ENCODE data around the gene KIF5C.

KIF5C gene

GRCh38 chr2:148888003-148888501 is 13.0 kb downstream of the KIF5C start:
- DNase-seq = no peak

DNA sequence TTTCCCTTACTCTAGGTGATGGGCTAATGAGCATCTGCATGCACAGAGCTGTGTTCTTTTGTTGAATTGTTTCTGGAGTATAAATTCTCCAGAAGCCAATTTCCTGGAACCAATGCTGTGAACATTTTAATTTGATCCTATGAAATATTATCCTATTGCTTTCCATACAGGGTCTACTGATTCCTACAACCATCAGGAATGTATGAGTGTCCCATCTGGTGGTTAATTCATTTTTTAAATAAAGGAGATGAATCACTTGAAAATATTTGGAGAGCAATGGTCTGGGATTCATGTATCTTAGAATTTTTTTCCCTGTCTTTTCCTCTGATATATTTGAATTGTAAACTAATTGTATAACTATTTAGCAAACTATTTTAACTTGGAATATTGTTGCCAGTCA is 14.0 kb downstream of the KIF5C start:
- peak; percentile 39 for DNase-seq

GRCh38 chr2:148893906-148894305 is 18.9 kb downstream of the KIF5C start:
- no peak for DNase-seq

DNA sequence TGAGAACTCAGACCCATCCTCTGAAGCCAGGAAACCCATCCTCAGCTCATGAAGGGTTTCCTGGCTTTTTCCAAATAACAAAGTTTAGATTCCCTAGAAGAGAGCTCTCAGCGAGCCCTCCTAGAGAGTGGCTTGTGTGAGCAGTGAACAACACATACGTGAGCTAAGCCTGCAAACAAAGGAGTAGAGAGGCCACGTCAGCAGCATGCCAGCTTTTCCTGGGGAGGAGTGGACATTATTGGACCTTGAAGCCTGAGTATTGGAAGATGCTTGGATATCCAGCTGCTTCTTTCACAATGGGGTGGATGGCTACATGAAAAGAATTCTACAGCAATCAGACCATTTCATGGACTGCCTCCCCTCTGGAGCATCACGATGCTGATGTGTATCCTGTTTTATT is 21.1 kb downstream of the KIF5C start:
- no peak for DNase-seq

DNA sequence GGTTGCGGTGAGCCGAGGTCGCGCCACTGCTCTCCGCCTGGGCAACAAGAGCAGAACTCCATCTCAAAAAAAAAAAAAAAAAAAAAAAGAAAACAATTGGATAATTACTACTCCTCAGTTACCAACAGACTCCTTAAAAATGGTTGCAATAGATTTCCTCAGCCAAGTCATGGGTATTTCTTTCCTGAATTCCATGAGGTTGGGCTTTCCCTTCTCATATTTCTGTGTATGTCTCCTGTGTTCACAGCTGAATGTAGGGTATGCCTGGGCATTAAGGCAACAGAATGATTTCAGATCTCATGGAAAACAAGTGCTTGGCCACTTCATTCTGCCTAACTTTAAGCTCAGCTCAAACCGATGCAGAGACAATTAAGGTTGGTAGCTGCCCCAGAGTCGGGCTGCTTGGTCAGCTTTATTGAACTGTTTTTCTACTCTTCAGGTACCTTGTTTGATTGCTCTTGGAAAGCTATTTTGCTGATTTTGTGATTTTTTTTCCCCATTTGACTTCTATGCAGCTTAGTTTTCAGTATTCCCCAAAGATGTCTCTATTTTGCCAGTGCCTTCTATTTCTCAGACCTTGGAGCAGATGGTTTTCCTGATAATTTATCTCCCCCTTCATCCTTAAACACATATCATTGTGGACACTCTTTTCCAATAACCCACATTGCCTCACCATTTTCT is 24.8 kb downstream of the KIF5C start:
- no peak for DNase-seq

- DNase-seq = no peak
Measured at GRCh38 chr2:148900350-148900837, 25.4 kb downstream of the KIF5C start.

- no peak for DNase-seq
Measured at GRCh38 chr2:148901142-148901541, 26.1 kb downstream of the KIF5C start.

DNA sequence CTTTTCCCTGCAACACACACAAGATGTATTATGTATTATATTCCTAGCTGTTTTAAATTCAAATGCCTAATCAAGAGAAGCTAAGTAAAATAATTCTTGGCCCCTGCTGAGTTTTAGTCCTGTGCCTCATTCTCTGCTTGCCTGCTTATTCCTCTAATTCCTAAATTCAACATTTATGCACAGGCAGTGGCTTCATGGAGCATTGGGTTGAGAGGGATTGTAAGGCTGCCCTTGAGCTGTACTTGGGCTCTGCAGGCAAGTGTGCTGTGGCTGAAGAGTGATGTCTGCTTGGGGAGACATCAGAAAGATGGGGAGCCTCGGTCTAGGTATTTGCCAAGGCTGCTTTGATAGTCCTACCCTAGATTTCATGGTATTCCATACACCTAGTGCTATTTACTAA is 27.8 kb downstream of the KIF5C start:
- DNase-seq = no peak

GRCh38 chr2:148903294-148903693 is 28.3 kb downstream of the KIF5C start:
- DNase-seq = no peak

DNA sequence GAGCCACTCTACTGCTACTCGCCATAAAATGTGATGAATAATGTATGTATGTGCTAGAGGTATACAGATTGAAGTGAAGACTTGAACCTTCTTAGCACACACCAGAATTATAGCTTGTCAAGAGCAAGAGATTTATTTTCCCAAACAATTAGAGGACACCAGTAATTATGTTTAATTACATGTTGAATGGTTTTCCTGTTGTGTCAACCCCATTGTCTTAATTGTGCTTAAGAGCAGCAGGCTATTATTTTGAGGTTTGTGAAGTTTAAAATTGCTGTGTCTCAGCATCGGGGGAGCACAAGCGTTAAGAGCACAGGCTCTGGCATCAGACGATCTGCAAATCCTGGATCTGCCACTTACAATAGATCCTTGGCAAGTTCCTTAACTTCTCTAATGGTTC is 29.0 kb downstream of the KIF5C start:
- DNase-seq = no peak

DNA sequence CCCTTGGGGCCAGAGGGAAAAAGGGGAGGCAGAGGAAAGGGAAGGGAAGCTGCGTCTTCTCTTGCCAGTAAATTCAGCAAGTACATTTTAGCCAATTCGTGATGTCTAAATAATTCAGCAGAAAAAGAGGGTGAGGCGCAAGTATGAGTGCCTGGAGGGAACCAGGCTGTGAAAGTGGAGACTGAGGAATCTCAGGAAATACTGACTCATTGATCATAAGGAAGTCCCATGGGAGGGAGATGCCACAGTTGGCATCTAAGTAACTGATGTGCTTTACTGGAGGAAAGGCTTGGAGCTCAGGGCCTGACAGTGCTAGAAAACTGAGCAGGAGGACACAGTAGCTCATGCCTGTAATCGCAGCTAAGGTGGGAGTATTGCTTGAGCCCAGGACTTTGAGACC is 31.1 kb downstream of the KIF5C start:
- peak; percentile 65 for DNase-seq

DNA sequence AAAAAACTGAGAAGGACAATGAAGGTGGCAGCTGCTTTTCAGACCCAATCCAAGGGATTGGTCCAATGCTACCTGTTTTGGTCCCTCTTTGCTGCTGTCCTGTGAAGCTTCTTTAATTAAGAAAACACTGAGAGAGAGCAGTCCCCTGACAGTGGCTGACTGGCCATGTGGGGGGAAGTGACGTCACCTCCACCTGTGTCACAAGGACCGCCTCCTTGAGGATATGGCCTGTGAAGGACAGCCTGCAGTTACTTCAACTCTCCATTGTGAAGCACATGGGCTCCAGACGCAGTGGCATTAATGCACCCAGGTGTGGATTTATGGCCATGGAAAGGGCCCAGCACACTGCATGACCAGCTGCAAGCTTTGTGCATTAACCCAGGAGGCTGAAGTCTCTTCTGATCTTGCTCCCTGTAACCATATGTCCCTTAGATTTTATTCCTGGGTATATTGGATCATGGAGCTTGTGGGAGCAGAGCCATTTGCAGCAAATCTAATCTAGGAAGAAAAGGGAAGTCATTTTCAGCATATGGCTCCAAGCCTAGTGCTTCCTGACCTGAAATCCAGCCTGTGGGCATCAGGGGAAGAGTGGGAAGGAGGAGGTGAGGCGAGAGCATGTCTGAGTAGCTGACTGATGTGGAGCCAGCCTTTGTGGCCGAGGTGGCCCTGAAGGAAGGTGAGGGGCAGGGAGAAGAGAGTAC is 32.2 kb downstream of the KIF5C start:
- no peak for DNase-seq

DNA sequence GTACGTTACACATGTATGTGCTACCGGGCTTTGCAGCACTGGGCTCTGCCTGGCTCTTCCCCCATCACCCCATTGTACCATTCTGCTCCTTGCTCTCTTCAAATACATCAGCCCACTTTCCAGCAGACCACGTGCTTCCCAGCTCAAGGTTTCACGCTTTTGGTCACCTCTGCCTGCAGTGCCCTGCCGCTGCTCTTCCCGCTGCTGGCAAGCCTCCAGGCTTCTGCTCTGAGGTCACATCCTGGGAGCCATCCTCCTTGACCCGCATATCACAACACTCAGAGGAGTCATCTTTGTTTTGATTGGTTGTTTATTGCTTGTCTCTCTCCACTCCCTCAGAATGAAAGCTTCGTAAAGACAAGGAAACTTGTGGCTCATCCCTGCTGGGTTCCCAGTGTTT is 34.1 kb downstream of the KIF5C start:
- peak; percentile 8 for DNase-seq

GRCh38 chr2:148913061-148913460 is 38.0 kb downstream of the KIF5C start:
- DNase-seq = no peak

DNA sequence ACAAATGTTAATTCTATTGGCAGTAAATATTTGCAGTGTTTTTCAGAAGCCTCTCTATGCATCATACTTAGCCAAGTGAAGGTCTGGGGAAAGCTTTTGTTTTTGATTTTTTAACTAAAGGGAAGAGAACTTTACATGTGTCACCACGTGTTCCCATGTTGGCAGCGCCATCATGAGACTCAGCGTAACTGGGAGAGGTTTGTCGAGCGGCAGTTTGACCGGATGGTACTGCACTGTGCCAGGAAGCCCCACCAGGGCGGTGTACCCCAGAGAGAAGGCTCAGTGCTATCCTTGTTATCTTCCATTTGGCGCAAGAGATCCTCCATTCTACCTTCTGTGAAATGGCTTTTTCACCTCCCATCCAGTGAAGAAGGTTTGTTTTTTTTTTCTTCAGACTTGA is 38.5 kb downstream of the KIF5C start:
- DNase-seq = no peak

DNA sequence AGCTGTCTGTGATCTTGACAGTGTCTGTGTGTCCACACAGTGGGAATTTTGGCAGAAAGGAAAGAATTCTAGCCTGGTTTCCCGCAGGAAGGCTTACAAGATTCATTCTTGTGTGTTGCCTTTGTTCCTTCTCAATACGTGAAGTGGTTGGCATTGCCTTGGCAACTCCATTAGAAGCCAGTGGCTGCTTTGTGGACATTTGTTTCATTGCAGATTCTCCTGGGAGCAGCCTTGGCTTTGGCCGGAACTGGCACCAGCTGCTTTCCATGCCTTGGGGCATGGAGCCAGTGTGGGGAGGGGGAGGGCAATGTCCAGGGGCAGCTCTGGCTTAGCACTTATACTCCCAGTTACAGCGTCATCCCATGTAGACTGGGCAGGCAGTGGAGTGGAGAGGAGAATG is 39.4 kb downstream of the KIF5C start:
- no peak for DNase-seq

GRCh38 chr2:148917431-148917830 is 42.4 kb downstream of the KIF5C start:
- DNase-seq = no peak

DNA sequence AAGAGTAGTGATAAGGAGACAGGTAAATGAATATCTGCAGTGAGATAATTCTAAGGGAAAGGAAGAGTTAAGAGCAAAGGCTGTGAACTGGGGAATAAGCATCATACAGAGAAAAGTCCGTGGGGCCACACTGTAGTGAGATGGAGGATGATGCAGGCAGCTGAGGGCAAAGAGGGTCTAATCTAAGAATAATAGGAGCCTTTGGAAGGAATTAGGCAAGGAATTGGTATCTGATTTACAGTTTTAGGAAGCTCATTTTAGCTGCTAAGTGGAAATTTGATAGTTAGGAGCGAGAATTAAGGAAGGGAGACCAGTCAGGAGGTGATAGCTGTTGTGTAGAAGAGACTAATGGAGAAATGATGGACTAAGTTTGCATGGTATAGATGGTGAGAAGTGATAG is 43.5 kb downstream of the KIF5C start:
- DNase-seq = no peak

GRCh38 chr2:148920559-148920958 is 45.5 kb downstream of the KIF5C start:
- DNase-seq = no peak

DNA sequence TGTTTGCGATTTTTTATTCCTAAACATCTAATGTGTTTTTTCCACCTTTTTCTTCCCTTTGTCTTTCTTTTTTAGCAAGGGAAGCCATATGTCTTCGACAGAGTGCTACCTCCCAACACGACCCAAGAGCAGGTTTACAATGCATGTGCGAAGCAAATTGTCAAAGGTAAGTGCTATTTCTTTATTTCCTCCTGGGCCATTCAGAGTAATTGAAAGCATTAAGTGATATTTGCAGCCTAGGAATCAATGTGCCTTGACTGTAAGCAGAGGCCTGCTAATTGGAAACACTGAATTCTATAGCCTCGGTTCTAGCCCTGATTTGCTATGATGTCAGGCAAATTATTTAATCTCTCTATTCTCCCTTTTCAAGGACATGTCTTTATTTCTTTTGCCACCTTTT is 47.0 kb downstream of the KIF5C start:
- DNase-seq = no peak

DNA sequence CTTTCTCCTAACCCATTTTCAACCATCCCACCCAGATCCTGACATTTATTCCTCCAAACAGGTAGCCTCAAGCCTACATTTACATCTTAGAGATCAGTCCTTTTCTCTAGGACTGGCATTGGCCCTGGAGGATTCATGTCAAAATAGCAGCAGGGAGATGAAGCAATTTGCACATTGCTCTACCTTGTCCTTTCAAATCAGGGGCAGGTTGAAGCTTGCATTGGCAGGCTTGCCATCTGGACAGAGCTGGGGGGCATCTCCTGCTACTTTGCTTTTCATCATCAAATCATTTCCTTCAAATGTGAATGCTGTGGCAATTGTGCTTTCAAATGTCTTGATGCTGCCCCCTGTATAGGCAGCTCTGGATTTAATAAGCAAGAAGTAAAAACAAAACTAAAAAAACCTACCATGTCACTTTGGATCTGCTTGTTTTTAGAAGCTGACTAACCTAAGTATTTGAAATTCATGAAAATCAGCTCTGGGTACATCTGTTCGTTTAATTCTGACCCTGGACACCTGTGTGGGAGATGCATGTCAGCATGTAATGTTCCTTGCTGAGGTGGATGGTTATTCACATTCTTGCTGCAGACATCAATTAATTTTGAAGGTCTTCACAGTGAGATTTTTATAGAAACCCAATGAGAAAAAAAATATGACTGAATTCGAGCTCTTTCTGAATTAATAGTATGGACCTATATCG is 47.9 kb downstream of the KIF5C start:
- no peak for DNase-seq

DNA sequence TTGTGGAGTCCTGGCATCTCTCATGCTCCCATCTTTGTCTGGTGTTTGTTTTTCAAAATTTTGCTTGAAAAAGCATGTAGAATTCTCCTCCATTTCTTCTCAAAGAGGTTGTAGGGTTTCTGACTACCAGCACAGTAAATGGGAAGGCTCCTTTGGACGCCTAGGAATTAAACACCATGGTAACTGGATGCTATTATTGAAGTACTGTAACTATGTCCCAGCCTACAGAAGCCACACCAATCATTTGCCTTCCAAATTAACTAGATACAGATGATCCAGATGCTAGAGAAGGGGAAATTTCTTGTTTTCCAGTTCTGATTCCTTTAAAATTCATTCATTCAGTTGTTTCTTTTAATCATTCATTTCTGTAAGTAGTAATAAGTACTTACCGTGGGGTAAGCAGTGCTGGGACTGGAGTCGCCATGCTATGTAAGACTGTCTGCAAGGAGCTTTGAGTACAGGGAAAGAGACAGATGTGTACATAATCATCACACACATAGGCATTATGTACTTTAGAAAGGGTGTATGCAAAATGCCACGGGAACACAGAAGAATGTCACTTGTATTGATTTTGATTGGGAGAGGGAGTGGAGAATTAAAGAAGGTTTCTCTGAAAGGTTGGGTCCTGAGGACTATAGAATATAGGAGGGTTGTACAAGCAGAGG is 49.6 kb downstream of the KIF5C start:
- no peak for DNase-seq

All from fibroblast of skin of back (primary cell).